ENCODE measurements around the gene MCF2L2.

DNA sequence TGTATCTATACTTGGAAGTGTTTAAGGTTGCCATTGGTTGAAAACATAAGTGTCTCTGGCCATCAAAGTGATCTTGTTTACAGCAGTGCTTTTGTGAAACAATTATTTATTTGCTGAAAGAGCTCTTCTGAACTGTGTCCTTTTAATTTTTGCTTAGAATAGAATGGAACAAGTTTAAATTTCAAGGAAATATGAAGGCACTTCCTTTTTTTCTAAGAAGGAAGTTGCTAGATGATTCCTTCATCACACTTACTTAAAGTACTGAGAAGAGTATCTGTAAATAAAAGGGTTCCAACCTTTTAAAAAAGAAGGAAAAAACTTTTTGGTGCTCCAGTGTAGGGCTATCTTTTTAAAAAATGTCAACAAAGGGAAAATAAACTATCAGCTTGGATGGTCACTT is 155.6 kb downstream of the MCF2L2 start:
- TF ChIP-seq YY1 (IDR thresholded peaks at IDR 0.05; ENCODE audit: insufficient read depth, insufficient read length) (no peak), ZNF274 (IDR thresholded peaks at IDR 0.05; ENCODE audit: low read depth, low read length) (no peak), SUZ12 (IDR thresholded peaks at IDR 0.05; ENCODE audit: extremely low read depth, insufficient read depth, insufficient read length) (no peak)

Measured in NT2/D1 (cell line).